GM19035 (cell line): Measurements from ENCODE around the gene ADGRG3.

Experiments
- ATAC-seq: cut with Tn5 transposase; IDR thresholded peaks from one replicate; pipeline ENCODE4 v1.9.1; 2021; ENCODE audit not compliant: unreplicated experiment

ADGRG3 gene

DNA sequence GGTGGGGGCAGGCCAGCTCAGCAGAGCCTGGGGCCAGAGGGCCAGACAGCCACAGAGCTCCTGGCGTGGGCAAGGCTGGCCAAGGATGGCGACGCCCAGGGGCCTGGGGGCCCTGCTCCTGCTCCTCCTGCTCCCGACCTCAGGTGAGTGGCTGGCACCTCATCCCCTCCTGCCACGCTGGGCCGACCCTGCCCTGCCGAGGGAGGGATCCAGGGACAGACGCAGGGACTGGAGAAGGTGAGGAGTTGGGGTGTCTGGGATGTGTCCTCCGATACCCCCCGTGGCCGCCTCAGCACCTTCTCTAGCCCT lies at the start of gene ADGRG3:
Gene ADGRG3 (plus strand): TSS at position 44 of the 309 bp plus-strand sequence. CDS start 42 bp downstream, at position 86.
- no peak for ATAC-seq

DNA sequence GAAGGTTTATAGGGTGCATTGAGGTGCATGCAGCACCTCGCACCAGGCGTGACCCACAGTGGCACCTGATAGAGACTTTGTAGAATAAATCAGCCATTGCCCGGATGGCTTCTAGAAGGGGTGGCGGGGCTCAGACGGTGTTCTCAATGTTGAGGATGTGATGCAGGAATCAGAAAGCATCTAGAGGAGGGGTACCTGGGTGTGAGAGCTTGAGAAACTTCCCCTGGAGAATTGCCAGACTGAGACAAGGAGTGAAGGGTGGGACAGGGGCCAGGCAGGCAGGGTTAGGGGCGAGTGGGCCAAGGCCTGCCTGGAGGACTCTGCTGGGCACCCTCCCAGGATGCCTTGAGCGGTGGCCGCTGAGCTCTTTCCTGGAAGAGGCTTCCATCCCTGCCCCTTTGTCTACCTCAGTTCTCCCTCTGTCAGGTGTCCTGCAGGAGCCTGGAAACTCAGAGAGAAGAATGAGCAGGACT lies 48.9 kb upstream of the ADGRG3 start:
- no peak for ATAC-seq

- ATAC-seq: no peak
Measured at GRCh38 chr16:57619606-57620334, 48.3 kb upstream of the ADGRG3 start.

DNA sequence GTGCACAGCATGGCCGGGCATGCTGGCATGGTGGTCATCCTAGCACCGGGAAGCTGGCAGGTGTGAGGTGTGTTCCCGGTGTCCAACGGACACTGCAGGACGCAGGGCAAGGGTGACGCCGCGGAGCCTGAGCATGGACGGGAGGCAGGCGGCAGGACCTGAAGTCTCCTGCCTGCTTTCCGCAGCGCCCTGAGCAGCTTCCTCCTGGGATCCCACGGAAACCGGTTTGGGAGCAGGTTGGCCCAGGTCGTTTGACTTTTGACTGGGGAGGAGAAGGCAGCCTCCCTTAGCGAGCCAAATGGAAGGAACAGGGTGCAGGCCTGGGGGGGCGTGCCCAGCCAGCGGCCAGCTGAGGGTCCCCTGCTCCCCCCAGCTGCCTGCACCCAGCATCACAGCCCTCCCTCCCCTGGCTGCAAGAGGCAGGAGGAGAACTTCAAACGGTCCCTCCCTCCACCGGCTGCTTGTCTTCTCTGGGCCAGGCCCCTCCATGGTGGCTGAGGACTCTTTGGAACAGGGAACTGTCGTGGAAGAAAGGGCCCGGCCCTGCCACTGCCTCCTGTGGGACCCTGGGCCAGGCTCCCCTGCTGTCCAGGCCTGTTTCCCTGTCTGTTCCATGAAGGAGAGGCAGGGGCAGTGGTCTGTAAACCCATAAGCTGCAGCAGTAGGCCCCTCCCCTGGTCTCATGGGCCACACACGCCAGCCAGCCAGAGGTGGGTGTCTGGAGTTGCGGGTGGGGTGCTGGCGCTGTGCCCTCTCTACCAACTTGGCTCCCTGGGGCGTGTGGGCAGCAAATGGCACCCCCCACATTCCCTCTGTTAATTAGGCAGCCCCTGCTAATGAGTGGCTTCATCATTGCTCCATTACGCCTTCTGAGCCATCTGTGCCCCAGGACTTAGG lies 47.5 kb upstream of the ADGRG3 start:
- ATAC-seq: no peak

GRCh38 chr16:57621521-57622271 lies 46.4 kb upstream of the ADGRG3 start:
- ATAC-seq: no peak

GRCh38 chr16:57622361-57623250 lies 45.5 kb upstream of the ADGRG3 start:
- no peak for ATAC-seq

DNA sequence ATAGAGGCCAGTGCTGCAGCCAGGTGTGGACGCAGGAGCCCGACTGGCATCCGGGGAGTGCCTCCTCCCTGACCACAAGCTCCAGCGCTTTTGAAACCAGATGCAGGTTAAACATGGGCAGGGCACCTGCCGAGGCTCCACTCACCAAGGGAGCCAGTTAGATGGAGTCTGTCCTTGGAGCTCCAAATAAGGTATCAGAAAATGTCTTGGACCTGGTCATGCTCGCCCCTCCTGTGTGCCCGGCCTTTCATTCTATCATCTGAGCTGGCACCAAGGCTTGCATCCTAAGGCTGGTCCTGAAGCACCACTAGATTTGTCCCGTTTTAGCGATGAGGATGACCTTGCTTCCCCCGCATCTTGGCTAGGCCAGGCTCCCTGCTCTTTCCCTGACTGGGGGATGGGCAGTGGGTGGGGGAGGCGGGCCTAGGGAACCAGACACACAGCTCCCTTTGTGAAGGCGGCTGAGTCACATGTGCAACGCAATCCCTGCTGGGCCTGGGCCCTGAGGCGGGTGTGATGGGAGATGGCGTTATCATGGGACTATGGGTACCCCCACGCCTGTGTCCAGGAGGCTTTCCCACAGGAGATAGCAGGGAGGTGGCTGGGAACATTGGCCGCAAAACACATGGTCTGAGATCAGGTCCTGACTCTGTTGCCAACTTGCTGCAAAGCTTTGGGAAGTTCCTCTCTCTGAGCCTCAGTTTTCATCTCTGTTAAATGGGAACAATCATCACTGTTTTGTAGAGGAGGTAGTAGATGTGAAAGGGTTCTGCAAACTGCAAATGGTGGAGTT lies 44.7 kb upstream of the ADGRG3 start:
- no peak for ATAC-seq

DNA sequence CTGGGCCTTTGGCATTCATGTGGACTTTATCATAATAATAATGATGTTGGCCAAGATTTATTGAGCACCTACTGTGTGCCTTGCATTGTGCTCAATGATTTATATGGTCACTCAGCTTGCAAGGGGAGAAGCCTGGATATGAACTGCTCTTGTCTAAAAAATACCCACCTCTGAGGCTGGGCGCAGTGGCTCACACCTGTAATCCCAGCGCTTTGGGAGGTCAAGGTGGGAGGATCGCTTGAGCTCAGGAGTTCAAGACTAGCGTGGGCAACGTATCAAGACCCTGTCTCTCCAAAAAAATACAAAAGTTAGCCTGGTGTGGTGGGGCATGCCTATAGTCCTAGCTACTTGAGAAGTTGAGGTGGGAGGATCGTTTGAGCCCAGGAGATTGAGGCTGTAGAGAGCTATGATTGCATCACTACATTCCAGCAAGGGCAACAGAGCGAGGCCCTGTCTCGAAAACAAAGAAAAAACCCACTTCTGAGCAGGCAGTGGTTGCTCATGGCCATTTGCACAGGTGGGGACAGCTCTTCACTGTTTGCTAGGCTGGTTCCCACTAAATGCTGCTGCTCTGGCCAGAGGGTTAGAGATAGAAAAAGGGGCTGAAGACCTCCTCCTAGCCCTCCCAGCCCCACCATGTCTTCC lies 43.9 kb upstream of the ADGRG3 start:
- no peak for ATAC-seq

- no peak for ATAC-seq
Measured at GRCh38 chr16:57624806-57625500, 43.2 kb upstream of the ADGRG3 start.

DNA sequence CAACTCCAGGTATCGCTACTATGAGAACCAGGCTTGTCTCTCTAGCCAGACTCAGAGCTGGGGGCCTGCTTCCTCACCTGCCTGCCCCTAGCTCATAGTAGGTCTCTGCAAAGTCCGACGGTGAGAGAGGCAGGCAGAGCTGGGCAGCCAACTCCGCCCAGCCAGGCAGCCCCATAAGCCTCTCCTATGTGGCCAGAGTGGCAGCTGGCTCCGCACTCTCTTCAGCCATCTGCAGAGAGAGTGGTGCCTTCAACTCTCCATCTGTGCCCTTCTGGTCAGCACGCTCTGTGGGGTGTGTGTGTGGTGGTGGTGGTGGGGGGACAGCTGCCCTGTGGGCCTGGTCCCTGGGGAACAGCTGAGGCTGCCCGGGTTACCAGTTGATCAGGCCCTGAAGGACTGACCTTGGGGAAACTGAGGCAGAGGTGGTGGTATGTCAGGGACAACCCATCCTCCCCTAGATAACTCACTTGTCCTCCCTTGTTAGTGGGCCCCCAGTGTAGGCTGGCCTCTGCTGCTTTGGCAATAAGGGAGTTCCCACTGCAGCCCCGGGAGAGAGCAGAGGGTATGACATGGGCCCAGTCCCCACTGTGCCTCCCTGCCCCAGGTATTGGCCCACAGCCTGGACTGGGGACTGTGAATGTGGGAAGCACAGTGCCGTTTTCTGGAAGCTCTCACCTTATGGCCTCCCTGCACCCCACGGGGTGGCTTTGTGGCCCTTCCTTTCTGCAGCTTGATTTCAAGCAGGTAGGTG lies 41.5 kb upstream of the ADGRG3 start:
- no peak for ATAC-seq

DNA sequence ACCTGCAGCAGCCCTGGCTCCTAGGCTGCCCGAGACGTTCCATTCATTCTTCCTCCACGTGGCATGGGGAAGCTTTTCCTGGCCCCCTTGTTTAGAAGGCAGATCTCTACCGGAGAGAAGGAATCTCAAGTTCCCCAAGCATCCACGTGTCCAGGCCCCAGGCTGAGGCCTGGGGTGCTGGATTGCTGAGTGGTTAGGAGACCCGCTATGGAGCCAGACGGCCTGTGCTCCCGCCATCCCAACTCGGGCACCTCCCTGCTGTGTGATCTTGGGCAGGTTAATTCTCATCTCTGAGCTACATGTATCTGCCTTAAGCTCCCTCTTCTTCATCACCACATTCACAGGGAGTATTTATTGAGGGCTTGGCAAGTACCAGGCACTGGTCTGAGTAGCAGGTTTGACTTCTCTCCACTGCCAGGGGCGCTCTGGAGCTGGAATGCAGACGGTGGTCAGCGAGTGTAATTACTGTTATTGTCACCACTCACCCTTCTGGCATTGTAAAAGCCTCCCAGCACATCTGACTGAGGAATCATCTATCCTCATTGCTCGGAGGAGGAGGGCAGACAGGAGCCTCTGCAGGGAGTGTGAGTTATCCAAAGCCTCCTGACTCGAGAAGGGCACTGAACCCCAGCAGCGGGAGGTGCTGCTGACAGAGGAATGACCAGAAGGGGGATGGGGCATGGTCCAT lies 40.8 kb upstream of the ADGRG3 start:
- ATAC-seq: no peak

- no peak for ATAC-seq
Measured at GRCh38 chr16:57628008-57628781, 39.9 kb upstream of the ADGRG3 start, which contains the start of gene ADGRG1. ADGRG1 (plus strand) TSS chr16:57628630; CDS start chr16:57650288, 21,658 bp downstream.

DNA sequence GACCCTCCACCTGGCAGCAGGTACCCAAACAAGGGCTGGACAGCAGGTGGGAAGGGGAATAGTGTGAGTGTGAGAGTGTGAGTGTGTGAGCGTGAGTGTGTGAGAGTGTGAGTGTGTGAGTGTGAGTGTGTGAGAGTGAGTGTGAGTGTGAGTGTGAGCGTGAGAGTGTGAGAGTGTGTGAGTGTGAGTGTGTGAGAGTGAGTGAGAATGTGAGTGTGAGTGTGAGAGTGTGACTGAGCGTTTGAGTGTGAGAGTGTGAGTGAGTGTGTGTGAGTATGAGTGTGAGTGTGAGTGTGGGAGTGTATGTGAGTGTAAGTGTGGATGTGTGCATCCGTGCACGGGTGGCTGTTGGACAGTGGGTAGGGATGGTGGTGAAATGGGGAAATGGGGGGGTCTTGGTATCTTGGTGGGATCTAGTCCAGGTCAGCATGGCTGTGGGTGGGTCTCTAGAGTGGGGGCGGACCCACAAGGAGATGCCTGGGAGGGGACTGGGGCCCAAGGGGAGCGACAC lies 39.3 kb upstream of the ADGRG3 start:
- no peak for ATAC-seq

DNA sequence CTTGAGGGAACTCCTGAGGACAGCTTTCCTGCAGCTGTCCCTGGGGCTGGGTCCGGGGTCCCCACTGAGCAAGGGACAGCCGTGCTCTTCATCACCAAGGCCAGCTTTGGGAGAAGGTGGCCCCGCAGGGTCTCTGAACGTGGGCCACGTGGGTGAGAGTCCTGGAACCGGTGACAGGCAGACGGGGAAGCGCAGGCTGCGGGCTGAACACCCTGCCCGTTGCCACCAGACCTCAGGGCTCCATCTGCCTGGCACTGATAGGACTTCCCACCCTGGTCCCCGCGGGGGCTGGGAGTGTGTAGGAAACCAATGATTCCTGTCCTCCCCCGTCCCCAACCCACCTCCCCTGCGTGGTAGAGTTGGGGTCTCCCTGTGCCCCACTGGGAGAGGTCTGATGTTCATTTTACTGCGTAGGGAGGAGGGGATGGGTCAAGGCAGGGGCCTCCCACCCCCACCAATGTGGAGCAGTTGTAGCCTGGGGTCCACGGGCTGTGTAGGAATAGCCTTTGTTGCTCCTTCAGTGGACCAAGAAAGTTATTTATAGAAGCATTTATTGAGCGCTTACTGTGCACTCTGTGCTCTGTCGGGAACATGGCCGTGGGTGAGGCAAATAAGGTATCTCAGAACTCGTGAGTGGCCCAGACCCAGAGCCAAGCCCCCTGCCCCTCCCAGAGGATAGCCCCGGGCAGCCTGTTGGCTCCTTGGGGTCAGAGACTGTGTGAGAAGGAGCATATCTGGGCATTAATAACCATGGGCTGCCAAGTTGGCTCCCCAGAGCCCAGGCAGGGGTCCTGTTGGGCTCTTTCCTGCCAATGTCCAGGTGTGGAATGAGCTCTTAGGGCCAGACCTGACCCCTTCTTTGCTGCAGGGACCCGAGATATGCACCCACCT lies 38.3 kb upstream of the ADGRG3 start:
- no peak for ATAC-seq

DNA sequence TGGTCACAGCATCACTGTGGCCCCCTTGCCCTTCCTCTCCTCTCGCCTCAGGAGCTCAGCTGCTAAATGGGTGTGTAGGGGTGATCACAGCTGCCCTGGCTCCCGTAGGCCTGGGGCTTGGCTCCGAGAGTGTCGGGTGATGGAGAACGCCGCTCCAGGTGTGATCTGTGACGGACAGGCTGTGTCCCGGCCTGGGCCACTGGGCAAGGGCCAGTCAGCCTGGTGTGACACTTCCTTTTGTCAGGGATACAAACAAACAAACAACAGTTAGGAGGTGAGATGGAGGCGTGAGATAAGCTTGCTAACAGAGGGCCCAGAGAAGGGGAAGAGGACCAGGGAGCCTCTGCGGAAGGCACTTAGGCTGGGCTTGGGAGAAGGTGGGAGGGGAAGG lies 37.7 kb upstream of the ADGRG3 start:
- ATAC-seq: no peak
